HG02588 (cell line): ENCODE results near the gene ZNF764.
"Not testable (repeated sequence)": the region's sequence is repeated elsewhere in the genome, so short reads cannot be mapped to it uniquely, and the experiment has no call there.

Source experiments
- ATAC-seq: cut with Tn5 transposase; IDR thresholded peaks from one replicate; pipeline ENCODE4 v1.9.1; 2021; ENCODE audit warnings: mild to moderate bottlenecking, moderate library complexity; ENCODE audit not compliant: unreplicated experiment

ZNF764 gene

GRCh38 chr16:30528799-30529457 lies 29.2 kb downstream of the ZNF764 start:
- ATAC-seq, result no peak

GRCh38 chr16:30527635-30528178 lies 30.5 kb downstream of the ZNF764 start:
- ATAC-seq, result no peak

GRCh38 chr16:30526823-30527634 lies 31.1 kb downstream of the ZNF764 start:
- peak; percentile 76 for ATAC-seq

GRCh38 chr16:30526137-30526822 lies 31.9 kb downstream of the ZNF764 start, which contains the start of gene ZNF768:
TSS of gene ZNF768 (minus strand) at chr16:30526566. CDS start at chr16:30526413, 153 bp downstream.
- ATAC-seq, result peak; percentile 31

GRCh38 chr16:30525844-30526136 lies 32.4 kb downstream of the ZNF764 start:
- no peak for ATAC-seq

- ATAC-seq, result no peak
These were observed 33.3 kb downstream of the ZNF764 start for GRCh38 chr16:30524575-30525568.

- ATAC-seq, result no peak
These were observed 34.2 kb downstream of the ZNF764 start for GRCh38 chr16:30523768-30524574.

GRCh38 chr16:30522702-30523463 lies 35.3 kb downstream of the ZNF764 start:
- not testable (repeated sequence) for ATAC-seq

- ATAC-seq, result no peak
These were observed 36.1 kb downstream of the ZNF764 start for GRCh38 chr16:30521873-30522641.

GRCh38 chr16:30521476-30521872 lies 36.7 kb downstream of the ZNF764 start:
- no peak for ATAC-seq

- no peak for ATAC-seq
These were observed 38.8 kb downstream of the ZNF764 start for GRCh38 chr16:30519120-30520049.

GRCh38 chr16:30518552-30518951 lies 39.6 kb downstream of the ZNF764 start:
- ATAC-seq, result no peak

GRCh38 chr16:30515275-30515674 lies 42.9 kb downstream of the ZNF764 start:
- ATAC-seq, result no peak

- no peak for ATAC-seq
These were observed 46.7 kb downstream of the ZNF764 start for GRCh38 chr16:30511509-30511908.

GRCh38 chr16:30510376-30510938 lies 47.7 kb downstream of the ZNF764 start:
- no peak for ATAC-seq

- ATAC-seq, result no peak
These were observed 49.0 kb downstream of the ZNF764 start for GRCh38 chr16:30509081-30509765.
